ENCODE data around the gene INHBC.

- no peak for TF ChIP-seq CTCF (conservative IDR thresholded peaks at IDR 0.05; ENCODE audit: low read length)
- TF ChIP-seq EZH2phosphoT487 (IDR thresholded peaks at IDR 0.05; ENCODE audit: borderline replicate concordance, low read depth, low read length): no peak
These were observed 42.6 kb downstream of the INHBC start for GRCh38 chr12:57476993-57477709.

All from OCI-LY7 (cell line).